ENCODE data around the gene SLC12A5.
"Not testable (repeated sequence)": the region's sequence is repeated elsewhere in the genome, so short reads cannot be mapped to it uniquely, and the experiment has no call there.

SLC12A5 gene

GRCh38 chr20:45995495-45996097, 33.4 kb upstream of the SLC12A5 start:
- TF ChIP-seq HIC1 (tag by site-specific recombination; IDR thresholded peaks at IDR 0.05) (0 out of 2 replicates have a peak, but pooled peaks have one; percentile 39), ZNF629 (tag by site-specific recombination; IDR thresholded peaks at IDR 0.05) (0 out of 2 replicates have a peak, but pooled peaks have one; percentile 8), ZIC2 (tag by site-specific recombination; IDR thresholded peaks at IDR 0.05) (peak; percentile 69), ZNF366 (tag by site-specific recombination; conservative IDR thresholded peaks at IDR 0.05) (peak; percentile 98), PRDM10 (tag by site-specific recombination; IDR thresholded peaks at IDR 0.05) (peak; percentile 99)
- H3K4me3 ChIP-seq (ENCODE audit: low read depth, low read length); POLR2A ChIA-PET; H3K27ac ChIP-seq (ENCODE audit: extremely low read depth, low read depth, low read length); H3K4me1 ChIP-seq (ENCODE audit: control insufficient read depth, insufficient read depth, low read length); H3K9me3 ChIP-seq (ENCODE audit: control insufficient read depth, insufficient read depth, low read depth, low read length); H3K36me3 ChIP-seq (ENCODE audit: control insufficient read depth in 2 of 2, insufficient read depth in 1 of 2, low read length in 2 of 2): not testable (repeated sequence)
- CTCF ChIA-PET, result interaction anchor here (0.6 to 2.6 kb wide), 8 partner anchors 9 to 1822 kb away, joined by 3 to 19 read pairs (median 3); no protein-coding TSS in a partner anchor

GRCh38 chr20:45997187-45997586, 31.8 kb upstream of the SLC12A5 start:
- Histone ChIP-seq H3K36me3 (ENCODE audit: control insufficient read depth in 2 of 2, insufficient read depth in 1 of 2, low read length in 2 of 2) (no peaks in the 10 kb centered on the region), H3K4me3 (ENCODE audit: low read depth, low read length) (no peak overlapping the region), H3K4me1 (ENCODE audit: control insufficient read depth, insufficient read depth, low read length) (no peaks in the 10 kb centered on the region), H3K27ac (ENCODE audit: extremely low read depth, low read depth, low read length) (no peak overlapping the region), H3K9me3 (ENCODE audit: control insufficient read depth, insufficient read depth, low read depth, low read length) (no peaks in the 10 kb centered on the region)
- TF ChIP-seq HIC1 (tag by site-specific recombination; IDR thresholded peaks at IDR 0.05) (peak; percentile 67), ZBTB17 (tag by site-specific recombination; IDR thresholded peaks at IDR 0.05) (no peak), INSM2 (tag by site-specific recombination; IDR thresholded peaks at IDR 0.05) (peak; percentile 36; the same call in 1 of the 2 replicates), ZNF629 (tag by site-specific recombination; IDR thresholded peaks at IDR 0.05) (peak; percentile 55; the same call in 1 of the 2 replicates), ZNF692 (tag by site-specific recombination; IDR thresholded peaks at IDR 0.05) (peak; percentile 50; the same call in 1 of the 2 replicates), ATF2 (tag by site-specific recombination; IDR thresholded peaks at IDR 0.05; ENCODE audit: low read depth) (0 out of 2 replicates have a peak, but pooled peaks have one; percentile 27)
- ChIA-PET POLR2A (no interaction called here), CTCF (interaction anchor here (0.6 to 6.4 kb wide), 3 partner anchors 10 to 16 kb away, joined by 3 to 49 read pairs (median 5); partner anchors contain the start of gene MMP9)
